Forelimb muscle (tissue), 1 donor: Measurements from ENCODE around the gene ZDHHC19. TPM values are rescaled to one million over a fixed set of nuclear protein-coding genes. Genes with fewer than 3 reads are reported as not detected.
"Not testable (repeated sequence)": the region's sequence is repeated elsewhere in the genome, so short reads cannot be mapped to it uniquely, and the experiment has no call there.

Experiments
- DNase-seq: peaks from one replicate; pipeline ENCODE4 v3.0.0-alpha.2; 2013; ENCODE audit warnings: low read depth
- polyA plus RNA-seq: library from polyadenylated mRNA; unstranded; fragments of 120-200 nt; gene quantifications from one replicate; pipeline ENCODE4 v1.2.1, GENCODE V29; 2013; ENCODE audit not compliant: insufficient read length

ZDHHC19 gene
- polyA plus RNA-seq, 1 donor = 0.46 TPM

DNA sequence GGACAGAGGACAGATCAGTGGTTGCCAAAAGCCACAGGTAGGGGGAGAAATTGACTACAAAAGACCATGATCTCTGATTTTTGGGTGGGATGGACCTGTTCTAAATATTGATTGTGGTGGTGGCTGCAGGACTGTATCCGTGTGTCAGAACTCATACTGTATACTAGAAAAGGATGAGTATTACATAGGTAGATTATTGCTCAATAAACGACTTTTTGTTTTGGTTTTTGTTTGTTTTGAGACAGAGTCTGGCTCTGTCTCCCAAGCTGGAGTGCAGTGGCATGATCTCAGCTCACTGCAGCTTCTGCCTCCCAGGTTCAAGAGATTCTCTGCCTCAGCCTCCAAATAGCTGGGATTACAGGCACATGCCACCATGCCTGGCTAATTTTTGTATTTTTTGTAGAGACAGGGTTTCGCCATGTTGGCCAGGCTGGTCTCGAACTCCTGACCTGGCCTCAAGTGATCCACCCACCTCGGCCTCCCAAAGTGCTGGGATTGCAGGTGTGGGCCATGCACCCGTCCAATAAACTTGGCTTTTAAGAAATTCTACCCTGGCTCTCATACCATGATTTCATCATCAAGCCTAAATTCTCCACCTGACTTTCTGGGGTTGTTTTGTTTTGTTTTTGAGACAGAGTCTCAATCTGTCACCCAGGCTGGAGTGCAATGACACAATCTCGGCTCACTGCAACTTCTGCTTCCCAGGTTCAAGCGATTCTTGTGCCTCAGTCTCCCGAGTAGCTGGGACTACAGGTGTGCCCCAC is 5.6 kb downstream of the ZDHHC19 start:
- not testable (repeated sequence) for DNase-seq

- DNase-seq = no peak
Observed at GRCh38 chr3:196203846-196204245, 7.4 kb downstream of the ZDHHC19 start.

GRCh38 chr3:196202516-196202970 is 8.7 kb downstream of the ZDHHC19 start:
- no peak for DNase-seq

DNA sequence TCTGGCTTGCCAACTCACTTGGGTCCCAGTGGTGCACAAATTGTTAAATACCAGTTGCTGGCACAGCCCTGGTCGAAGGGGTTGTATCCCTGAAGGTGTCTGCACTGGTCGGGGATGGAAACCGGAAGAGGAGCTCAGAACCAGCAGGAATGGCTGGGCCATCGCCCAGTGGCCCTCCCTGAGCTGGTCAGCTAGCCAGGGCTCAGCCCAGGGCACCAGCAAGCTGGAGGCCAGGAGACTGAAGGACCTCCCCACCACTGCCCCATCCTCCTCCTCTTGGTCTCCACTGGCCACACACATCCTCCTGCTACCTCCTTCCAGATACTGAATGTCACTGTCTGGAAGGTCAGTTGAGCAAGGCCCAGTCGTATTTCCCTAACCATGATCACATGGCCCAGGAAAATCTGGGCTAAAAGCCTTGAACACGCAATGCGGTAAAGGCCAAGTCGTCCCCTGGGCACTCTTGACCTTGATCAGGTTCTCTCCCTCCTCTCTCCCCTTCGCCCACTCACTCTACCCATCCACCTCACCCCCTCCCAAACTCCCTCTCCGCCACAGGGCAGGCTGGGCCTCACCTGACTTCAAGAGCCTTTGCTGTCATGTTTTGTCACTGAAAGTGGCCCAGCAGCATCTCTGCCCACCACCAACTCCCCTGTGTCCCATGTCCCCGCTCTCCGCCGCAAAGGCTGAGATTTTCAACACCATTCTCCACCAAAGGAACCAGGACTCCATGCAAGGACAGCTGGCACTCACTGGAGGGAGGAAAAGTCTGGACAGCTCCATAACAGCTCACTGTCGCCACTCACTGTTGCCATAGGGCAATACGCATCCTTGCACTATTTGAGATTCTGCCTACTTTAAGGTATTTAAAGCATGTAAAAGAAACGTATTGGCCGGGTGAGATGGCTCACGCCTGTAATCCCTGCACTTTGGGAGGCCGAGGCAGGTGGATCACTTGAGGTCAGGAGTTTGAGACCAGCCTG is 12.1 kb downstream of the ZDHHC19 start:
- DNase-seq = no peak

GRCh38 chr3:196198081-196198675 is 13.0 kb downstream of the ZDHHC19 start:
- DNase-seq = no peak

DNA sequence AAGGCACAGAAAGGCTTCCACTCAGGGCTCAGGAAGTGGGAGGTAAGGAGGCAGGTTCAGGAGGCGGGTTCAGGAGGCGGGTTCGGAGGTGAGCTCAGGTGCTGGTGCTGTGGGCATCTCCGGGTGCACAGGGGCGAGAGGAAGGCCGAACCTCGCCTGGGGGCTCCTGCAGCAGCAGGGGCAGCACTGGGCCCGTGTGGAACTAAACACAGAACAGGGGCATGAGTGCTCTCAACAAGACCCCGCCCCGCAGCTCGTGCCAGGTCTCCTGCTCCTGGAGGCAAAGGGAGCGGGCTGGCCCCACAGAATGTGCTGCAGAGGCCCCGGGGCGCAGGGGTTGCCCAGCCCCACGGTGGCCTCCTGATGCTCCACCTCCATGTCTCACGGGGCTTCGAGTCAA is 13.7 kb downstream of the ZDHHC19 start:
- no peak for DNase-seq

GRCh38 chr3:196195664-196196265 is 15.4 kb downstream of the ZDHHC19 start:
- DNase-seq = no peak

- DNase-seq = no peak
Observed at GRCh38 chr3:196194542-196194915, 16.7 kb downstream of the ZDHHC19 start.

DNA sequence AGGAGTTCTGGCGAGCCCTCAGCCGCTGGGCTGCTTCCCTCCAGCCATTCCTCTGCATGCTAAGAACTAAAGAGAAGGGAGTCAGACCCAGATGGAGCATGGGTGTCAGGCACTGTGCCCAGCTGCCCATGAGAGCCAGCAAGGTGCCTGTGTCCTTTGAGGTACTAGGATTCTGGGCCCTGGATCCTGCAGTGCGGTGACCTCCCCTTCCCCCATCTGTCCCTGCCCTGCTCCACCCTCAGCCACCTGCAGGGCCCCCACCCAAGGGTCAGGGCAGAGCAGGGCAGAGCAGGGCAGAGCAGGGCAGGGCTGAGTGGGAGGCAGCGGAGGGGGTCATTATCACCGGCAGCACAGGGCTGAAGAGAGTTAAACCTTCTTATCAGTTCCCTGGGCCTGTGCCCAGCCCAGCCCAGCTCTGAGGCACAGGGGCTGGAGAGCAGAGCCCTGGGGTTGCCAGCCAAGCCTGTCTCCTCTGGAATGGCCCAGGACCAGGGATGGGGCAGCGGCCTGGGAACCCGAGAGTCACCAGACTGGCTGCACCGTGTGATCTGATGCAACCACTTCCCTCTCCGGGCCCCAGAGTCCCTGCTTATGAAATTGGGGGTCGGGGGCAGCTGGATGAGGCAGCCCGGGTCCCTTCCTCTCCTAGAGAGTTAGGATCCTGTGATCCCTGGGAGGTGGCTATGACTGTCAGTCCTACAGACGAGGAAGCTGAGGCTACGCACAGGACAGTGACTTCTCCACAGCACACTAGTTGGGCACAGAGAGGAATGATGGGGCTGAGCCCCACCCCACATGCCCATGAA is 17.3 kb downstream of the ZDHHC19 start:
- no peak for DNase-seq

GRCh38 chr3:196193133-196193735 is 18.0 kb downstream of the ZDHHC19 start:
- DNase-seq = no peak

GRCh38 chr3:196192524-196193051 is 18.6 kb downstream of the ZDHHC19 start:
- no peak for DNase-seq

DNA sequence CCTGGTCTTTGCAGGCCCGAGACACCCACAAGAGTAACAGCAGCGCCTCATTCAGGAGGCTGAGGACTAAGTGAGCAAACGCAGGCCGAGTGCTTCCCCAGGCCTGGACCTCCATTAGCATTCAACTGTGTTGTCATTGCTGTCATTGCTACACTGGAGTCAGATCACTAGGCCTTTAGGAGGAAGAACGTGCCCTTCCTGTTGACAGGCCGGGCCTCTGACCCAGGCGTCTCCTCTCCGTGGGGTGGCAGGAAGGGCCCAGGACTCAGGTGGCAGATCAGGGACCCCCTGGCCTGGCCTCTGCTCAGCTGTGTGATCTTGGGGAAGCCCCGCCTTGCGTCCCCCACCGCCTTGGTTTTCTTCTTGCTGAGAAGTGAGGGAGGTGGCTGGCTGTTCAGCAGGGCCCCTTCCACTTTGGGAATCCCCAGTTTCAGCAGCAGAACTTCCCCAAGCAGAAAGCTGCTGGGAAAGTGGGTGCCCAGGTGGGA is 19.1 kb downstream of the ZDHHC19 start:
- no peak for DNase-seq

DNA sequence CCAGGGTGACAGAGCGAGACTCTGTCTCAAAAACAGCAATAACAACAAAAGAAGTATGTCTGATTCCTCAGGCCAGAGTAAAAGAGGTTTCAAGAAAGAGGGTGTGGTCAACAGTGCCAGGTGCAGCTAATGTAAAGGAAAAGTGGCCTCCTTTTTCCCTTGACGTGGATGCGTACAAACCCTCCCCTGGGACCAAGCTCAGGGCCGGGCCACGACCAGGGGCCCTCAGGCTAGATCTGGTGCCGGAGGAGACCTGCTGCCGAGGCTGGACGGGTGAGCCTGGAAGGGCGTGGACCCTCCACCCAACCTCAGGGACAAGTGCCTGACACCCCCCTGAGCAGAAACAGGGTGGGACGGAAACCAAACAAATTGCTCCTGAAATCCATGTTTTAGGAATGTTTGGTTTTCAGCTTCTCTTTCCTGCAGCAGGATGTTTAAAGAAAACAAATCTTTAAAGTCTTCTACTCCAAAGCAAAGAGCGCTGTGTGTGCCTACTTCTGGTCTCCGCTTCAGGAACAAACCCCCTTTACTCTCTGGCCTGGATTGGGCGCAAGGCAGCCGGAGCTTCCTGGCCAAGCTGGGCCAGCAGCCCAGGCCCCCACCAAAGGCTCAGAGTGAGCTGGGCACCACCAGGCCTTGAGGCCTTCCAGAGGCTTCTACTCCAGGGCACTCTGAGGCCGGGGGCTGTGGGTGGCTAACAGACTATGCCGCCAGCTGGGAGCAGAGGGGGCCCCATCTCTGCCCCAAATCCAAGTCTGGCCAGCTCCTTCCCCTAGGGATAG is 21.4 kb downstream of the ZDHHC19 start:
- no peak for DNase-seq

DNA sequence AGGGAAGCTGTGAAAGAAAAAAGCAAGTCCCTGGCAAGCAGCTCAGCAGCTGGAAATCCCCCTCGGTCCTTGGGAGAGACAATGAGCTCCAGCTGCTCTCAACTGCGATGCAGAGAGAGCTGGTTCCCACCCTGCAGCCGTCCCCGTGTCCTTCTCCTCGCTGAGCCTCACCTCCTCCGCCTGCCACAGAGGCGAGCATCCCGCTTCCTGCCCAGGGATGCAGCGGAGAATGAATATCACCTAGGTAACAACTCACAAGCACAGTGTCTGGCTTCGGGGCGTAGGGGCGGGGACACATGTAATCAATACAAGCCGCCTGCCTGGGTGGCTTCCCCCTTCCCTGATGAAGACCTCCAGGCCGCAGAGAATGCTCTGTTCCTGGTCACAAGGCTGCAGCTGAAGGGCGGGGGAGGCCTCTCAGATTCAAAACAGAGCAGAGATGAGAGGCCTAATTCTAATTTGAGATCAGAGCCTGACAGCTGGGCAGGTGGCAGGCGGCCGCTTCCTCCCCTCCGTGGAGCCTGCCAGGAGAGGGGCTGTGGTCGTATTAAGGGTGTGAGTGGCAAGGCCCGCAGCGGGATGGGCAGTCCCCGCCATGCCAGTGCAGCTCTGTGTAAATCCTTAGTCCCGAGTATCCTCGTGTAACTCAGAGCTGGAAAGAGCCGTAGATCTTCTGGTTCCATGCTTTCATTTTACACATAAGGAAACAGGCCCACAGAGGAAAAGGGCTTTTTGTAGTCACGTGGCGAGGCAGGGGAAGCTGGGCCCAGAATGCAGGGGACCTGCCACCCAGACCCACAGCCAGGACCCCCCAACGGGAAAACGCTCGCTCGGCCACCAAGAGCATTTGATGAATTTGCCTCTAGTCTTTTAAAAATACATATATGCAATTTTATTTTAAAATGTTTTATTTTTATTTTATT is 24.3 kb downstream of the ZDHHC19 start:
- peak; percentile 77 for DNase-seq

DNA sequence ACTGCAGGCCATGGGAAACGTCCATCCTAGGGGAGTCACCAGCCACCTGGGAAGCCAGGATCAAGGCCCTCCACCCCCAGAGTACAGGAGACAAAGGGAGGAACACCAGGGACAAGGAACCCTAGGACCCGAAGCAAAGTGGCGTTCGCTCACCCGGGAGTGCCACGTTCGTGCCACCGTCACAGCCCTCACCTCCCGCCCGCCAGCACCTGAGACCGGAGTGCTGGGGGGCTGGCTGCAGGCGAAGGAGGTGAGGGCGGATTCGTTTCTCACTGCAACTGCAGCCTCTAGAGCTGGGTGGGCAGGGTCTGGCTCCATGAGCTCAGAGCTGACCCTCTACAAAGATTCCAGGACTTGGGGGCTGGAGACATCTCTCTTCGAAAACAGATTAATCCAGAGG is 26.3 kb downstream of the ZDHHC19 start:
- DNase-seq = no peak

- not testable (repeated sequence) for DNase-seq
Observed at GRCh38 chr3:196184169-196184432, 27.1 kb downstream of the ZDHHC19 start.

- DNase-seq = no peak
Observed at GRCh38 chr3:196181127-196181546, 30.1 kb downstream of the ZDHHC19 start.

DNA sequence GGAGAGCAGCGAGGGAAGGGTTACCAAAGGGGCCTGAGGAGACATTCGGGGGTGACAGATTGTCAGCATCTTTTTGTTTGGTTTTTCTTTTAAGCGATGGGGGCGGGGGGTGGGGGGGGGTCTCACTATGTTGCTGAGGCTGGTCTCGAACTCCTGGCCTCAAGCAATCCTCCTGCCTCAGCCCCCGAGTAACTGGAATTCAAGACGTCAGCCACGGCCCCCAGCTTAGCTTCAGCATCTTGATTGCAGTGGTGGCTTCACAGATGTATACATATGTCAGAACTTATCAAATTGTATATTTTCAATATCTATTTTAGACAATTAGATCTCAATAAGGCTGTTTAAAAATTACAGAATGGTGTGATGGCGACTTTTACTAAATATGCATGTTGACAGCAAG is 30.9 kb downstream of the ZDHHC19 start:
- DNase-seq = no peak
